BE2C (cell line): Measurements from ENCODE around the gene HSDL1.

ENCODE experiments used
- DNase-seq: peaks from one replicate; pipeline ENCODE4 v3.0.0-alpha.2; 2020
- H3K27me3 ChIP-seq: fragments of 250-450 bp; sonication (Bioruptor Pico); 2 replicates; pipeline ENCODE4 v1.5.1; 2020; ENCODE audit warnings: mild to moderate bottlenecking
- H3K36me3 ChIP-seq: fragments of 250-450 bp; sonication (Bioruptor Pico); 2 replicates; pipeline ENCODE4 v1.5.1; 2020; ENCODE audit warnings: mild to moderate bottlenecking
- H3K4me1 ChIP-seq: fragments of 250-450 bp; sonication (Bioruptor Pico); 2 replicates; pipeline ENCODE4 v1.5.1; 2020
- H3K4me3 ChIP-seq: 2 replicates; pipeline ENCODE4 v1.5.1; 2011; ENCODE audit warnings: low read depth, low read length
- H3K9me3 ChIP-seq: fragments of 250-450 bp; sonication (Bioruptor Pico); 2 replicates; pipeline ENCODE4 v1.5.1; 2020
- TF ChIP-seq, protein P1 (sequence below): IDR thresholded peaks from 2 replicates; pipeline ENCODE4 v1.5.1; 2012; ENCODE audit warnings: mild to moderate bottlenecking, low read depth, low read length

Gene HSDL1

DNA sequence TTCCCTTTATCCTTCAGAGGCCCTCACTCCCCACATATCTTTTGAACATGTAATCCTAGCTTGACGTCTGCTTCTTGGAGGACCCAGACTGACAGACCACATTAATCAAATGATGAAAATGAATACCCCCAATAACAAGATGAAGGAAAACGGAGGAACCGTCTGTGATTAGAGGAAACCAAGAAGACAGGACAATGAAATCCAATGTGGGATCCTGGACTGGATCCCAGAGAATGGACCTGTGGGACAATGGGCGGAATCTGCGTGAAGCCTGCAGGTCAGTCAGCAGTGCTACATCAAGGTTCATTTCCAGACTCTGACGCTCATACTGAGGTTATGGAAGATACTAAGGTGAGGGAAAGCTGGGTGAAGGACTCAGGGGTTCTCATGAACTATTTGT is 64.2 kb downstream of the HSDL1 start:
- TF ChIP-seq, protein P1, sequence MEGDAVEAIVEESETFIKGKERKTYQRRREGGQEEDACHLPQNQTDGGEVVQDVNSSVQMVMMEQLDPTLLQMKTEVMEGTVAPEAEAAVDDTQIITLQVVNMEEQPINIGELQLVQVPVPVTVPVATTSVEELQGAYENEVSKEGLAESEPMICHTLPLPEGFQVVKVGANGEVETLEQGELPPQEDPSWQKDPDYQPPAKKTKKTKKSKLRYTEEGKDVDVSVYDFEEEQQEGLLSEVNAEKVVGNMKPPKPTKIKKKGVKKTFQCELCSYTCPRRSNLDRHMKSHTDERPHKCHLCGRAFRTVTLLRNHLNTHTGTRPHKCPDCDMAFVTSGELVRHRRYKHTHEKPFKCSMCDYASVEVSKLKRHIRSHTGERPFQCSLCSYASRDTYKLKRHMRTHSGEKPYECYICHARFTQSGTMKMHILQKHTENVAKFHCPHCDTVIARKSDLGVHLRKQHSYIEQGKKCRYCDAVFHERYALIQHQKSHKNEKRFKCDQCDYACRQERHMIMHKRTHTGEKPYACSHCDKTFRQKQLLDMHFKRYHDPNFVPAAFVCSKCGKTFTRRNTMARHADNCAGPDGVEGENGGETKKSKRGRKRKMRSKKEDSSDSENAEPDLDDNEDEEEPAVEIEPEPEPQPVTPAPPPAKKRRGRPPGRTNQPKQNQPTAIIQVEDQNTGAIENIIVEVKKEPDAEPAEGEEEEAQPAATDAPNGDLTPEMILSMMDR, result no peak
- Histone ChIP-seq H3K9me3 (no peaks in the 10 kb centered on the region), H3K36me3 (peaks cover 49% of the 10 kb centered on the region), H3K4me3 (no peak overlapping the region), H3K27me3 (no peaks in the 10 kb centered on the region), H3K4me1 (no peaks in the 10 kb centered on the region)
- DNase-seq, result no peak

DNA sequence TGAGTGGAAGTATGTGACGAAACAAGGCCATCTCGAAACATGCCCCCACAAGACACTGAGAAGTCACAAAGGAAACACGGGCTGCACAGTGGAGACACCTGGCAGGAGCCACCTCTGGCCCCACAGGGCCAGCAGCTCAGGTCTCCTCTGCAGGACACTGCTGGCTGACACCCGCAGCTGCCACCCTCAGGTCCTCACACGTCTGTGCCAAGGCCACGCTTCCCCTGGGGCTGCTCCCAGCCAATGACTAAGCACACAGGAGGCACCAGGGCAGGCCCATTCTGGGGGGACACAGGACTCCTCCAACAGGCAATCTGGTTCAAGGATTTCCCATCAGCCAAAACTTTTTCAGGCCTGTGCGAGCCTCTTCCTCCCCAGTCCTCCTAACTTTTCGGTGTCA is 64.6 kb downstream of the HSDL1 start:
- no peaks in the 10 kb centered on the region for H3K4me1 ChIP-seq
- DNase-seq, result no peak
- H3K27me3 ChIP-seq, result no peaks in the 10 kb centered on the region
- no peak overlapping the region for H3K4me3 ChIP-seq
- no peaks in the 10 kb centered on the region for H3K9me3 ChIP-seq
- TF ChIP-seq, protein P1, result no peak
- H3K36me3 ChIP-seq, result peaks cover 54% of the 10 kb centered on the region

DNA sequence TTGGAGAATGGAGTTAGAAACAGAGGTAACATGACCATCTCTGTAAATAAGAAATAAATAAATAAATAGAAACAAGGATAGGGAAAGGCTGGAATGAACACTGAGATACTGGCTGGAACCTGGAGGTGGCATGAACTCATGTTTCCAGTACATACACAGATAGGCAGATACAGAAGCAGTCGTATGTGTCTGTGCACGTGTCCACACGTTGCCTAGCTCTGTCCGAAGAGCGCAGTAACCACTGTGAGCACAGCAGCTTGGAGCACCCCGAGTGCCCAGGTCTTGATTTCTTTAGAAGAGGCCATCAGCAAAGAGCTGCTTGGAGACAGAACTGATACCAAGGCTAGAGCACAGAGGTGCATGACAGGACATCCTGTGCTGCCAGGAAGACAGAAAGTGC is 65.3 kb downstream of the HSDL1 start:
- peaks cover 55% of the 10 kb centered on the region for H3K36me3 ChIP-seq

DNA sequence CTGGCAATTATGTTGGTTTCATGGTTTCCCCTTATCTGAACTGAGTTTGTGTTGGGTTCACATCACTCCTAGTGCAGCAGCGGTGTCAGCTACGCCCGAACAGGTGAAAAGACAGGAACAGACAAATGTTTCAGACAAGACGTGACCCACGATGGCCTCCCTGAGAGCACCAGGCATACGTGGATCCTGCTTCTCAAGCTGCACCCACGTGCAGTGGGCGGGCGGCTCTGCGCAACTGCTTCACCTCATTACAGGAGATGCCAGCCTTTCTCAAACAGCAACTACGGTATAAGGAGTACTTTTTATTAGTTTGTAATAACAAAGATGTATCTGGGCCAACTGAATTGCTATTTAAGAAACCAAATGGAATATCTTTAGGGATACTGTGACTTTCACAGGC is 69.6 kb downstream of the HSDL1 start:
- no peaks in the 10 kb centered on the region for H3K27me3 ChIP-seq
- TF ChIP-seq, protein P1, result no peak
- H3K4me3 ChIP-seq, result no peak overlapping the region
- DNase-seq, result no peak
- no peaks in the 10 kb centered on the region for H3K4me1 ChIP-seq
- H3K36me3 ChIP-seq, result peaks cover 54% of the 10 kb centered on the region
- no peaks in the 10 kb centered on the region for H3K9me3 ChIP-seq

More for the DNA sequence above, 65.3 kb downstream of the HSDL1 start:
- H3K4me1 ChIP-seq, result no peaks in the 10 kb centered on the region
- H3K4me3 ChIP-seq, result no peak overlapping the region
- TF ChIP-seq, protein P1, result no peak
- H3K27me3 ChIP-seq, result no peaks in the 10 kb centered on the region
- H3K9me3 ChIP-seq, result no peaks in the 10 kb centered on the region
- DNase-seq, result no peak

DNA sequence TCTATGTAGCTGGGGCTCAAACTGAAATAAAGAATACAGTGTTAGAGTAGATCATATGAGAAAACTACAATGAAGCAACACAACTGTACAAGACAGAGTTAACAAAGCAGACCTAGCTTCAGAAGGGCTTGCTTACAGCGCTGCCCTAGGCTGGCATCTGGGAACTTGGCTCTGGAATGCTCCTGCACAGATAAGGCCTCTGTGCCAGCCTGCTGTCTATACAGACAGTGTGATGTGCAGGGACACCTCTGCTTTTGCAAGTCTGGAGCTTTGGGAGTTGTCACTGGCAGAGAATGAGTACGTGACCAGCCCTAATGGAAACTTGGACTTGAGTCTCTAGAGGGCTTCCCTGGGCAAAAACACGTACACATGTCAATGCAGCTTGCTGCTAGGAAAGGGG is 70.3 kb downstream of the HSDL1 start:
- TF ChIP-seq, protein P1, result no peak
- Histone ChIP-seq H3K36me3 (peaks cover 48% of the 10 kb centered on the region), H3K4me3 (no peak overlapping the region), H3K9me3 (no peaks in the 10 kb centered on the region), H3K4me1 (no peaks in the 10 kb centered on the region), H3K27me3 (no peaks in the 10 kb centered on the region)
- no peak for DNase-seq
